ENCODE data around the gene PGAP3.

The PGAP3 gene

GRCh38 chr17:39709998-39710964 lies 22.4 kb upstream of the PGAP3 start:
- no peaks in the 10 kb centered on the region for H3K27me3 ChIP-seq (ENCODE audit: control insufficient read depth, insufficient read depth, low read length)
- H3K4me1 ChIP-seq (ENCODE audit: control insufficient read depth, insufficient read depth, low read length), result peaks cover 27% of the 10 kb centered on the region
- H3K4me3 ChIP-seq (ENCODE audit: low read length), result no peak overlapping the region
- no peak overlapping the region for H3K9ac ChIP-seq (ENCODE audit: low read length)
- no peaks in the 10 kb centered on the region for H3K9me3 ChIP-seq (ENCODE audit: control insufficient read depth, low read length)
- H3K36me3 ChIP-seq (ENCODE audit: control insufficient read depth, insufficient read depth, low read length), result peaks cover 37% of the 10 kb centered on the region

DNA sequence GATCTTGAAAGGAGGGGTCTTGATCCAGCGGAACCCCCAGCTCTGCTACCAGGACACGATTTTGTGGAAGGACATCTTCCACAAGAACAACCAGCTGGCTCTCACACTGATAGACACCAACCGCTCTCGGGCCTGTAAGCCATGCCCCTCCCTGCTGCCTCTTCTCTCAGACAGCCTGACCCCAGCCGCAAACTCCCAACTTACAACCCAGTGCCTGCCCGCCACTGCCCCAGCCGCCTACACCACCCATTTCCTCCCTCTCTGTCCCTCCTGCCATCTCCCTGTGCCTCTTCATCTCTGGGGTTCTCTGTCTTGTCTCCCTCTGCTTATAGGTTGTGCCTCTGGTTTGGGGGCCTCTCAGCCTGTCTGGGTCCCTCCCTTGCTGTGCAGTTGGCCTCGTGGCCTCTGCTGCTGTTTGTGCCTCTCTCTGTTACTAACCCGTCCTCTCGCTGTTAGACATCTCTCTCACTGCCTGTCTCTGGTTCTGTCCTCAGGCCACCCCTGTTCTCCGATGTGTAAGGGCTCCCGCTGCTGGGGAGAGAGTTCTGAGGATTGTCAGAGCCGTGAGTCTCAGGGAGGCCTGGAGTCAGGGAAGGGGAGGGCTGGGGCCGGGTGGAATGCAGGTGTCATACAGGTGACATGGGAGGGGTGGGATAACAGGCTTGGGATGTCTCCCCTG lies 21.6 kb upstream of the PGAP3 start:
- peaks cover 31% of the 10 kb centered on the region for H3K4me1 ChIP-seq (ENCODE audit: control insufficient read depth, insufficient read depth, low read length)
- H3K9ac ChIP-seq (ENCODE audit: low read length), result no peak overlapping the region
- H3K27me3 ChIP-seq (ENCODE audit: control insufficient read depth, insufficient read depth, low read length), result no peaks in the 10 kb centered on the region
- H3K4me3 ChIP-seq (ENCODE audit: low read length), result no peak overlapping the region
- peaks cover 28% of the 10 kb centered on the region for H3K36me3 ChIP-seq (ENCODE audit: control insufficient read depth, insufficient read depth, low read length)
- H3K9me3 ChIP-seq (ENCODE audit: control insufficient read depth, low read length), result no peaks in the 10 kb centered on the region

DNA sequence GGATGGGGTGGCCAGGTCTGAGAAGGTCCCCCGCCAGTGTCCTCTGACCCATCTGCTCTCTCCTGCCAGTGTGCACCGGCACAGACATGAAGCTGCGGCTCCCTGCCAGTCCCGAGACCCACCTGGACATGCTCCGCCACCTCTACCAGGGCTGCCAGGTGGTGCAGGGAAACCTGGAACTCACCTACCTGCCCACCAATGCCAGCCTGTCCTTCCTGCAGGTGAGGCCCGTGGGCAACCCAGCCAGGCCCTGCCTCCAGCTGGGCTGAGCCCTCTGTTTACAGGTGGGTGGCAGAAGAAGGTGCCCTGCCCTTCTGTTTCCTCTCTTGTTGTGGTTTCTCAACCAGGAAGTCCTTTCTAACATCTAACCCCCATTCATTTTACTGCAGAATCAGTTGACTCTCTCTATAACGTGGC lies 19.1 kb upstream of the PGAP3 start:
- H3K4me1 ChIP-seq (ENCODE audit: control insufficient read depth, insufficient read depth, low read length), result peaks cover 57% of the 10 kb centered on the region
- no peaks in the 10 kb centered on the region for H3K27me3 ChIP-seq (ENCODE audit: control insufficient read depth, insufficient read depth, low read length)
- no peaks in the 10 kb centered on the region for H3K9me3 ChIP-seq (ENCODE audit: control insufficient read depth, low read length)
- no peak overlapping the region for H3K4me3 ChIP-seq (ENCODE audit: low read length)
- peaks cover 27% of the 10 kb centered on the region for H3K36me3 ChIP-seq (ENCODE audit: control insufficient read depth, insufficient read depth, low read length)
- peak overlapping the region; percentile 60 for H3K9ac ChIP-seq (ENCODE audit: low read length)

- Histone ChIP-seq H3K4me3 (ENCODE audit: low read length) (no peak overlapping the region), H3K36me3 (ENCODE audit: control insufficient read depth, insufficient read depth, low read length) (peaks cover 22% of the 10 kb centered on the region), H3K27me3 (ENCODE audit: control insufficient read depth, insufficient read depth, low read length) (no peaks in the 10 kb centered on the region), H3K9ac (ENCODE audit: low read length) (peak overlapping the region; percentile 60), H3K4me1 (ENCODE audit: control insufficient read depth, insufficient read depth, low read length) (peaks cover 61% of the 10 kb centered on the region), H3K9me3 (ENCODE audit: control insufficient read depth, low read length) (no peaks in the 10 kb centered on the region)
Observed at GRCh38 chr17:39706383-39706782, 18.5 kb upstream of the PGAP3 start.

- no peaks in the 10 kb centered on the region for H3K27me3 ChIP-seq (ENCODE audit: control insufficient read depth, insufficient read depth, low read length)
- H3K4me3 ChIP-seq (ENCODE audit: low read length), result no peak overlapping the region
- H3K9ac ChIP-seq (ENCODE audit: low read length), result peak overlapping the region; percentile 60
- peaks cover 22% of the 10 kb centered on the region for H3K36me3 ChIP-seq (ENCODE audit: control insufficient read depth, insufficient read depth, low read length)
- H3K4me1 ChIP-seq (ENCODE audit: control insufficient read depth, insufficient read depth, low read length), result peaks cover 61% of the 10 kb centered on the region
- H3K9me3 ChIP-seq (ENCODE audit: control insufficient read depth, low read length), result no peaks in the 10 kb centered on the region
Observed at GRCh38 chr17:39705786-39706348, 18.0 kb upstream of the PGAP3 start.

DNA sequence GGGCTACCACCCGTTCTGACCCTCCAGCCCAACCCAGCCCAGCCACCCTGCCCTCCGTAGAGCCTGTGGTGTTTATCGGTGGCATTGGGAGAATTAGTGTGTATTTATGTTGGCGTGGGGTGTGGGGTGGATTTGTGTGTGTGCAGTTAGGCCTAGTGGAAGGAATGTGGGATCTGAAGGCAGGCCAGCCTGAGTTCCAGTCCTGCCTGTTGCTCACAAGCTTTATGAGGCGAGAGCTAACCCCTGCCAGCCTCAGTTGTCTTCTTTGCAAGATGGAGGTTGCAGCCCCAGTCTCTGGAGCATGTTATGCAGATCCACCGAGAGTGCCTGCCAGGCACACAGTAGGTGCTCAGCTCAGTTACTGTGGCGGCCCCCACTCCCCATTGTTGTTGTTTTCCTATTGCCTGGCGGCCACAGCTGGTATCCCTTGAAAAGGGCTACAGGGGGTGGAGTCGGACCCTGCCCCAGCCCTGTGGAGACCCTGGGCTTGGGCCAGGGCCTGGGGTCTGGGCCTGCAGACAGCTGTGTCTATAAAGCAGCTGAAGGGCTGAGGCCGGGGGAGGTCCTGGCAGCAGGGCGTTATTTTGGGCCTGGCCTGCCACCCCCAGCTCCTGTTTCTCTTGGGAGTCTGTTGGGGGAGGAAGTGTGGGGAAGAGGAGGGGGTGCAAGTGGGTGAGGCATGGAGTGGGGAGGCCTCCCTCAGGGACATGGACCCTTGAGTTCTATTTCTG lies 17.1 kb upstream of the PGAP3 start:
- H3K27me3 ChIP-seq (ENCODE audit: control insufficient read depth, insufficient read depth, low read length), result no peaks in the 10 kb centered on the region
- H3K36me3 ChIP-seq (ENCODE audit: control insufficient read depth, insufficient read depth, low read length), result peaks cover 19% of the 10 kb centered on the region
- H3K4me1 ChIP-seq (ENCODE audit: control insufficient read depth, insufficient read depth, low read length), result peaks cover 61% of the 10 kb centered on the region
- H3K9me3 ChIP-seq (ENCODE audit: control insufficient read depth, low read length), result no peaks in the 10 kb centered on the region
- peak overlapping the region; percentile 60 for H3K9ac ChIP-seq (ENCODE audit: low read length)
- H3K4me3 ChIP-seq (ENCODE audit: low read length), result no peak overlapping the region

DNA sequence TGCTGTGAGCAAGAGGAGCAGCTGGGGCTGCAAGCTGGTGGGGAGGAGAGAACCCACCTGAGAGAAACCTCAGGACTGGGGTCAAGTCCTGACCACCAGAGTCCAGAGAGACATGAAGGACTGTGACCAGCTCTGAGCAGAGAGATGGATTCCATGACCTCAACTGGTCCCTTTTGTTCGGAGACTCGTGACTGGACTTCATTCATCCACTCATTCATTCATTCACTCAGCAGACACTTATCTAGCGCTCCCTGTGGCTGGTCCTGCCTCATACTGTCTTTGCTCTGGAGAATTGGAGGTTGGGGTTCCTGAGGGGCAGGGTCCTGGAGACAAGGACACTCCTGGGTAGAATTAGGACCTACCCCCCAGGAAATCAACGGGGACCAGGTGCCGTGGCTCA lies 16.1 kb upstream of the PGAP3 start:
- Histone ChIP-seq H3K36me3 (ENCODE audit: control insufficient read depth, insufficient read depth, low read length) (peaks cover 9% of the 10 kb centered on the region), H3K9ac (ENCODE audit: low read length) (peak overlapping the region; percentile 5), H3K4me1 (ENCODE audit: control insufficient read depth, insufficient read depth, low read length) (peaks cover 67% of the 10 kb centered on the region), H3K27me3 (ENCODE audit: control insufficient read depth, insufficient read depth, low read length) (no peaks in the 10 kb centered on the region), H3K9me3 (ENCODE audit: control insufficient read depth, low read length) (no peaks in the 10 kb centered on the region), H3K4me3 (ENCODE audit: low read length) (peak overlapping the region; percentile 40)

DNA sequence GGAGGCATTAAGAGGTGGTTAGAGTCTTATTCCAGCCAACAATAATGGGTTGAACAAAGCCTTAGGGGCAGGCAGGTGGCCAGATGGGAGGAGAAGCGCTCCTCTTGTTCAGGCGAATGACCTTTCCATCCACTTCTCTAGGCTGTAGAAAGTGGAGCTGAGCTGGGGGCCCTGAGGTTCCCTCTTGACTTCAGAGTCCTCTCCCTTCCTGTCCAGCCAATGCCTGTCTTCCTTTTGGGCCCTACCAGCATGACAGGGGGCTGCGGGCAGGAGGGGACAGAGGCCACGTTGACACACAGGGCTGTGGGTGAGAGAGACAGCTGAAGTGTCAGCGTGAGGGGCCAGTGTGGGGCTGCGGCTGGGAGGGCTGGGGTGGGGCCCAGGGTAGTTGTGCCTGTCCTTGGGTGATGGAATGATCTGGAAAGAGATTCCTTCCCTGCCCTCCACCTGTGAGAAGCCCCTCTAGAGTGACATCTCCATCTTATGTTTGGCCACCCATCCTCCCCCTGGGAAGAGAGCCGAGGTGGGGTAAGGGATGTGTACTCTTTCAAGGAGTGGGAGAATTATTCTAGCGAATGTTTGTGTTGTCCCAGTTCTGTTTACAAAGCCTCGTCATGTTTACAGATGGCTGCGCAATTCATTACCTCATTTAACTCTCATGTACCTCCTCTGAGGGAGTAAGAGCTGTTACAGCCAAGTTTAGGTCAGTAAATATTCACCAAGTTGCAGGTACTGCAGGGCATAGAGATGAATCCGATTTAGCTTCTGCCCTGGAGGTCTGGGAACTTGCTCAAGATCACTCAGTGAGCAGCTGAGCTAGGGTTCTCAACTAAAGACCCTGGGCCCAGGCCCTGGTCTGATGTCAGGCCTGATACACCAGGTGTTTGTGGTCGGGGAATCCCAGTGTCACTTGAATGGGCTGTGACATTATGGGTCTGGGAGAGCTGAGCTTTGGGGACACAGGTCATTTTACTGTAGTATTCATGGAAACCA lies 15.3 kb upstream of the PGAP3 start:
- peaks cover 67% of the 10 kb centered on the region for H3K4me1 ChIP-seq (ENCODE audit: control insufficient read depth, insufficient read depth, low read length)
- H3K27me3 ChIP-seq (ENCODE audit: control insufficient read depth, insufficient read depth, low read length), result no peaks in the 10 kb centered on the region
- peaks cover 8% of the 10 kb centered on the region for H3K36me3 ChIP-seq (ENCODE audit: control insufficient read depth, insufficient read depth, low read length)
- peak overlapping the region; percentile 40 for H3K4me3 ChIP-seq (ENCODE audit: low read length)
- H3K9ac ChIP-seq (ENCODE audit: low read length), result peak overlapping the region; percentile 26
- H3K9me3 ChIP-seq (ENCODE audit: control insufficient read depth, low read length), result no peaks in the 10 kb centered on the region

GRCh38 chr17:39701784-39702422 lies 14.0 kb upstream of the PGAP3 start:
- H3K9ac ChIP-seq (ENCODE audit: low read length), result no peak overlapping the region
- H3K4me1 ChIP-seq (ENCODE audit: control insufficient read depth, insufficient read depth, low read length), result peaks cover 60% of the 10 kb centered on the region
- H3K4me3 ChIP-seq (ENCODE audit: low read length), result no peak overlapping the region
- peaks cover 1% of the 10 kb centered on the region for H3K36me3 ChIP-seq (ENCODE audit: control insufficient read depth, insufficient read depth, low read length)
- H3K9me3 ChIP-seq (ENCODE audit: control insufficient read depth, low read length), result no peaks in the 10 kb centered on the region
- H3K27me3 ChIP-seq (ENCODE audit: control insufficient read depth, insufficient read depth, low read length), result no peaks in the 10 kb centered on the region

DNA sequence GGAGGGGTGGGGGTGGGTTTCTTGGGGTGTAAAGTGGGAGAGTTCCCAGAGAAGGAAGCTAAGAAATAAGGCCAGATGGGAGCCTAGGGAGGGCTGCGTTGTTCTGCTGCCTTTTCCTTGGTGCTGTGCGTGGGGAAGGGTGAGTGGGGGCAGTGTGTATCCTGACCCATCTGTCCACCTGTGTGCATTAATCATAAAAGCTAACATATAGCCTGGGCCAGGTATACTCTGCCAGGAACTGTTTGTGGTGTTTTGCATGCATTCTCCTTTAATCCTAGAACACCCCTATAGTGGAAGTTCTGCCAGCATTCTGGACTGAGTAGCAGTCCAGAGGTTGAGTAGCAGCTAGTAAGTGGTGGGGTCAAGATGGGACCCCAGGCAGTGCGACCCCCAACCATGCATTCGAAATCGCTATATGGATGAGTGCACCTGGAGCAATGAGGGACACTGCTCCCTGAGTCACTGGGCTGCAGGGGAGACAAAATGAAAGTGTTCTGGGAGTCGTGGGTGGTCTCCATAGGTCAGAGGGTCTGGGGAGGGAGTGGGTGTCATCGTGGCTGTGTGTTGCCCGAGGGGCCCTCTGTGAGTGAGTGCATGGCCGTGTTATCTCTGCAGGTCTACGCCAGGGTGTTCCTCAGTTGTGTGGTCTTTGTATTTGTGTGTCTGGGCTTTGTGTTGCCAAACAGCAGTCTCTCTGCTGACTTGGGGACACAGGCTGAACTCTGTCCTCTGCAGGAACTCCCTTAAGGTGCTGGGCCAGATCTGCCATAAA lies 13.3 kb upstream of the PGAP3 start:
- H3K36me3 ChIP-seq (ENCODE audit: control insufficient read depth, insufficient read depth, low read length), result no peaks in the 10 kb centered on the region
- no peaks in the 10 kb centered on the region for H3K27me3 ChIP-seq (ENCODE audit: control insufficient read depth, insufficient read depth, low read length)
- H3K9ac ChIP-seq (ENCODE audit: low read length), result peak overlapping the region; percentile 93
- H3K4me3 ChIP-seq (ENCODE audit: low read length), result peak overlapping the region; percentile 81
- peaks cover 53% of the 10 kb centered on the region for H3K4me1 ChIP-seq (ENCODE audit: control insufficient read depth, insufficient read depth, low read length)
- no peaks in the 10 kb centered on the region for H3K9me3 ChIP-seq (ENCODE audit: control insufficient read depth, low read length)

Measured in mucosa of stomach (tissue), 1 donor.